ENCODE measurements around the gene KMT2C. TPM values are rescaled to one million over a fixed set of nuclear protein-coding genes. Genes with fewer than 3 reads are reported as not detected.

KMT2C gene
- total RNA-seq, 1 donor from 2014 or later = 52.0 TPM

- no peaks in the 10 kb centered on the region for H3K9me3 Mint-ChIP-seq (ENCODE audit: low read depth)
- no peak overlapping the region for H3K27ac Mint-ChIP-seq (ENCODE audit: unreplicated experiment)
- H3K27me3 Mint-ChIP-seq (ENCODE audit: low read depth) = no peaks in the 10 kb centered on the region
- TF ChIP-seq CTCF (IDR thresholded peaks at IDR 0.05) = no peak
- DNase-seq (ENCODE audit: low spot score) = no peak
- H3K4me1 Mint-ChIP-seq (ENCODE audit: low read depth) = no peaks in the 10 kb centered on the region
- no peak overlapping the region for H3K4me3 Mint-ChIP-seq (ENCODE audit: unreplicated experiment)
- peaks cover 47% of the 10 kb centered on the region for H3K36me3 Mint-ChIP-seq (ENCODE audit: low read depth)
Observed at GRCh38 chr7:152180048-152180447, 255.8 kb downstream of the KMT2C start.

- Mint-ChIP-seq H3K9me3 (ENCODE audit: low read depth) (no peaks in the 10 kb centered on the region), H3K36me3 (ENCODE audit: low read depth) (peaks cover 47% of the 10 kb centered on the region), H3K4me1 (ENCODE audit: low read depth) (no peaks in the 10 kb centered on the region), H3K4me3 (ENCODE audit: unreplicated experiment) (no peak overlapping the region), H3K27ac (ENCODE audit: unreplicated experiment) (no peak overlapping the region), H3K27me3 (ENCODE audit: low read depth) (no peaks in the 10 kb centered on the region)
- no peak for DNase-seq (ENCODE audit: low spot score)
- TF ChIP-seq CTCF (IDR thresholded peaks at IDR 0.05) = no peak
Observed at GRCh38 chr7:152178405-152179058, 257.3 kb downstream of the KMT2C start.

- Mint-ChIP-seq H3K36me3 (ENCODE audit: low read depth) (peaks cover 47% of the 10 kb centered on the region), H3K4me1 (ENCODE audit: low read depth) (no peaks in the 10 kb centered on the region), H3K4me3 (ENCODE audit: unreplicated experiment) (no peak overlapping the region), H3K9me3 (ENCODE audit: low read depth) (no peaks in the 10 kb centered on the region), H3K27ac (ENCODE audit: unreplicated experiment) (no peak overlapping the region), H3K27me3 (ENCODE audit: low read depth) (no peaks in the 10 kb centered on the region)
- no peak for DNase-seq (ENCODE audit: low spot score)
- no peak for TF ChIP-seq CTCF (IDR thresholded peaks at IDR 0.05)
Observed at GRCh38 chr7:152177681-152178404, 258.0 kb downstream of the KMT2C start.

GRCh38 chr7:152176797-152177196 is 259.0 kb downstream of the KMT2C start:
- TF ChIP-seq CTCF (IDR thresholded peaks at IDR 0.05) = no peak
- Mint-ChIP-seq H3K4me1 (ENCODE audit: low read depth) (no peaks in the 10 kb centered on the region), H3K36me3 (ENCODE audit: low read depth) (peaks cover 42% of the 10 kb centered on the region), H3K9me3 (ENCODE audit: low read depth) (no peaks in the 10 kb centered on the region), H3K27me3 (ENCODE audit: low read depth) (no peaks in the 10 kb centered on the region), H3K27ac (ENCODE audit: unreplicated experiment) (no peak overlapping the region), H3K4me3 (ENCODE audit: unreplicated experiment) (no peak overlapping the region)
- no peak for DNase-seq (ENCODE audit: low spot score)

GRCh38 chr7:152173372-152174070 is 262.3 kb downstream of the KMT2C start:
- Mint-ChIP-seq H3K36me3 (ENCODE audit: low read depth) (peaks cover 29% of the 10 kb centered on the region), H3K27ac (ENCODE audit: unreplicated experiment) (no peak overlapping the region), H3K27me3 (ENCODE audit: low read depth) (no peaks in the 10 kb centered on the region), H3K4me1 (ENCODE audit: low read depth) (no peaks in the 10 kb centered on the region), H3K4me3 (ENCODE audit: unreplicated experiment) (no peak overlapping the region), H3K9me3 (ENCODE audit: low read depth) (no peaks in the 10 kb centered on the region)
- TF ChIP-seq CTCF (IDR thresholded peaks at IDR 0.05) = peak; percentile 52
- DNase-seq (ENCODE audit: low spot score) = no peak

Data from chondrocyte (in vitro differentiated cells).